ENCODE measurements around the gene RFLNA. TPM values are rescaled to one million over a fixed set of nuclear protein-coding genes. Genes with fewer than 3 reads are reported as not detected.

Gene RFLNA
- total and polyA plus RNA-seq, 2 experiments from 2014 or later, result 3.9 to 20.4 TPM

GRCh38 chr12:124336742-124337520, 42.0 kb downstream of the RFLNA start:
- Histone ChIP-seq H3K4me3 (no peak overlapping the region), H4K20me1 (replicated peaks; ENCODE audit: insufficient read depth) (no peaks in the 10 kb centered on the region; the same call in 1 of the 2 replicates), H3K79me2 (replicated peaks; ENCODE audit: insufficient read depth) (no peaks in the 10 kb centered on the region), H3K36me3 (ENCODE audit: insufficient read depth) (peaks cover 6% of the 10 kb centered on the region), H3F3A (replicated peaks; ENCODE audit: low read depth) (no peaks in the 10 kb centered on the region), H3K9me2 (ENCODE audit: insufficient read depth) (no peaks in the 10 kb centered on the region), H3K4me1 (ENCODE audit: insufficient read depth) (no peaks in the 10 kb centered on the region), H3K27ac (ENCODE audit: low read depth) (no peak overlapping the region), H3K27me3 (ENCODE audit: insufficient read depth) (no peaks in the 10 kb centered on the region), H3K4me2 (no peak overlapping the region), H2AFZ (no peak overlapping the region)
- H3K4me1 Mint-ChIP-seq, result no peaks in the 10 kb centered on the region; the same call in 2 of the 3 replicates
- H3K9me3 Mint-ChIP-seq, result no peaks in the 10 kb centered on the region; the same call in 2 of the 3 replicates
- DNase-seq (ENCODE audit: low spot score) (no peak), ATAC-seq (no peak)
- TF ChIP-seq ZNF331 (CRISPR knock-in tag; IDR thresholded peaks at IDR 0.05; ENCODE audit: low read depth), result no peak
- TF ChIP-seq, protein P1, sequence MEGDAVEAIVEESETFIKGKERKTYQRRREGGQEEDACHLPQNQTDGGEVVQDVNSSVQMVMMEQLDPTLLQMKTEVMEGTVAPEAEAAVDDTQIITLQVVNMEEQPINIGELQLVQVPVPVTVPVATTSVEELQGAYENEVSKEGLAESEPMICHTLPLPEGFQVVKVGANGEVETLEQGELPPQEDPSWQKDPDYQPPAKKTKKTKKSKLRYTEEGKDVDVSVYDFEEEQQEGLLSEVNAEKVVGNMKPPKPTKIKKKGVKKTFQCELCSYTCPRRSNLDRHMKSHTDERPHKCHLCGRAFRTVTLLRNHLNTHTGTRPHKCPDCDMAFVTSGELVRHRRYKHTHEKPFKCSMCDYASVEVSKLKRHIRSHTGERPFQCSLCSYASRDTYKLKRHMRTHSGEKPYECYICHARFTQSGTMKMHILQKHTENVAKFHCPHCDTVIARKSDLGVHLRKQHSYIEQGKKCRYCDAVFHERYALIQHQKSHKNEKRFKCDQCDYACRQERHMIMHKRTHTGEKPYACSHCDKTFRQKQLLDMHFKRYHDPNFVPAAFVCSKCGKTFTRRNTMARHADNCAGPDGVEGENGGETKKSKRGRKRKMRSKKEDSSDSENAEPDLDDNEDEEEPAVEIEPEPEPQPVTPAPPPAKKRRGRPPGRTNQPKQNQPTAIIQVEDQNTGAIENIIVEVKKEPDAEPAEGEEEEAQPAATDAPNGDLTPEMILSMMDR (conservative IDR thresholded peaks at IDR 0.05; ENCODE audit: low read depth in 2 of 2), result 0 out of 4 replicates have a peak, but pooled peaks of 1 of the 2 experiments have one; percentile 5
- H3K27me3 Mint-ChIP-seq (ENCODE audit: insufficient read depth, low read depth, poor library complexity), result peaks cover 13% of the 10 kb centered on the region
- no peak overlapping the region for H3K4me3 Mint-ChIP-seq
- peaks cover 50% of the 10 kb centered on the region for H3K36me3 Mint-ChIP-seq (ENCODE audit: low read depth)
- 0 out of 2 replicates have a peak overlapping the region, but pooled peaks have one; percentile 36 for H3K27ac Mint-ChIP-seq

- ATAC-seq, result no peak
- Histone ChIP-seq H3K4me2 (no peak overlapping the region), H3K79me2 (replicated peaks; ENCODE audit: insufficient read depth) (no peaks in the 10 kb centered on the region), H4K20me1 (replicated peaks; ENCODE audit: insufficient read depth) (no peaks in the 10 kb centered on the region), H3K27ac (ENCODE audit: low read depth) (no peak overlapping the region), H3K4me3 (no peak overlapping the region), H3K4me1 (ENCODE audit: insufficient read depth) (no peaks in the 10 kb centered on the region), H3K9me2 (ENCODE audit: insufficient read depth) (no peaks in the 10 kb centered on the region), H3K36me3 (ENCODE audit: insufficient read depth) (peaks cover 9% of the 10 kb centered on the region), H3F3A (replicated peaks; ENCODE audit: low read depth) (no peaks in the 10 kb centered on the region), H3K27me3 (ENCODE audit: insufficient read depth) (no peaks in the 10 kb centered on the region), H2AFZ (no peak overlapping the region)
- 0 out of 2 replicates have a peak overlapping the region, but pooled peaks have one; percentile 36 for H3K27ac Mint-ChIP-seq
- H3K27me3 Mint-ChIP-seq (ENCODE audit: insufficient read depth, low read depth, poor library complexity), result peaks cover 13% of the 10 kb centered on the region
- no peak overlapping the region for H3K4me3 Mint-ChIP-seq
- no peak for DNase-seq (ENCODE audit: low spot score)
- no peaks in the 10 kb centered on the region; the same call in 2 of the 3 replicates for H3K9me3 Mint-ChIP-seq
- H3K36me3 Mint-ChIP-seq (ENCODE audit: low read depth), result peaks cover 48% of the 10 kb centered on the region
- TF ChIP-seq ZNF462 (CRISPR knock-in tag; IDR thresholded peaks at IDR 0.05), result no peak
- no peak for TF ChIP-seq ZNF114 (CRISPR knock-in tag; IDR thresholded peaks at IDR 0.05)
- TF ChIP-seq JUNB (IDR thresholded peaks at IDR 0.05; ENCODE audit: unreplicated experiment), result no peak
- no peak for TF ChIP-seq EZH2 (IDR thresholded peaks at IDR 0.05; ENCODE audit: low read depth, unreplicated experiment)
- H3K4me1 Mint-ChIP-seq, result no peaks in the 10 kb centered on the region; the same call in 2 of the 3 replicates
These were observed 42.7 kb downstream of the RFLNA start for GRCh38 chr12:124337622-124338021.

Data from GM23338 (cell line).